Measurements from ENCODE around the gene MCOLN1. TPM values are rescaled to one million over a fixed set of nuclear protein-coding genes. Genes with fewer than 3 reads are reported as not detected.

Gene MCOLN1
- total and polyA plus RNA-seq, 2 of the 8 experiments (the other 6 are each of a cell fraction or from before 2014, with no cell fraction given) = 19.1 to 40.0 TPM

GRCh38 chr19:7552781-7553180, 30.4 kb downstream of the MCOLN1 start:
- peaks cover 9 to 24% (median 14%) of the 10 kb centered on the region in 4 experiments for H3K36me3 ChIP-seq (ENCODE audit: control insufficient read depth in 2 of 4, insufficient read depth in 4 of 4, low read length in 3 of 4)
- no peak overlapping the region for H2AFZ ChIP-seq (ENCODE audit: low read length)
- H3K79me2 ChIP-seq (ENCODE audit: control insufficient read depth in 1 of 2, insufficient read depth in 2 of 2, low read length in 2 of 2) = no peaks in the 10 kb centered on the region
- no peak for FAIRE-seq
- no peaks in the 10 kb centered on the region for H3K27me3 ChIP-seq (replicated peaks in 1 of 4; ENCODE audit: control insufficient read depth in 3 of 4, extremely low read depth in 1 of 4, insufficient read depth in 3 of 4, low read length in 3 of 4)
- H3K9me3 ChIP-seq (ENCODE audit: insufficient read depth in 2 of 2, low read depth in 1 of 2, low read length in 1 of 2) = no peaks in the 10 kb centered on the region
- no peak for DNase-seq (ENCODE audit: low read depth in 1 of 2, low spot score in 2 of 2)
- peaks cover 2% of the 10 kb centered on the region; the same call in 1 of the 2 replicates for H3K23me2 ChIP-seq (ENCODE audit: low read depth, low read length)
- no peak overlapping the region for H4K8ac ChIP-seq (ENCODE audit: extremely low read depth, insufficient read depth, low read length)
- H3K56ac ChIP-seq (replicated peaks; ENCODE audit: insufficient read length, low read depth, low read length) = no peak overlapping the region
- no peak overlapping the region for H3K23ac ChIP-seq (ENCODE audit: insufficient read length)
- H3K14ac ChIP-seq (ENCODE audit: insufficient read length) = no peak overlapping the region
- no peak overlapping the region for H2BK12ac ChIP-seq (ENCODE audit: low read depth, low read length)
- H3K4me3 ChIP-seq (ENCODE audit: extremely low read depth in 1 of 4, insufficient read depth in 2 of 4, low read depth in 3 of 4, low read length in 4 of 4) = no peak overlapping the region
- H4K91ac ChIP-seq (replicated peaks; ENCODE audit: insufficient read length, low read length) = no peak overlapping the region
- H2BK5ac ChIP-seq (ENCODE audit: low read depth, low read length) = no peak overlapping the region
- CTCF ChIA-PET (ENCODE audit: partially characterized antibody) = no interaction called here
- H4K5ac ChIP-seq (ENCODE audit: insufficient read length, low read depth, low read length) = no peak overlapping the region
- no peak overlapping the region for H2BK20ac ChIP-seq (ENCODE audit: low read length)
- no peak overlapping the region for H3K4ac ChIP-seq (replicated peaks; ENCODE audit: insufficient read length, low read depth, low read length)
- no peak overlapping the region for H3K27ac ChIP-seq (ENCODE audit: low read depth, low read length)
- peaks cover 0 to 4% of the 10 kb centered on the region in 2 experiments for H4K20me1 ChIP-seq (replicated peaks in 1 of 2; ENCODE audit: control insufficient read depth in 1 of 2, insufficient read depth in 2 of 2, low read length in 2 of 2)
- POLR2A ChIA-PET (ENCODE audit: partially characterized antibody) = interaction anchor here (1.1 to 1.2 kb wide), 2 partner anchors 9 to 44 kb away, joined by 3 read pairs; no protein-coding TSS in a partner anchor
- H3K4me2 ChIP-seq (ENCODE audit: insufficient read depth in 1 of 2, low read depth in 2 of 2, low read length in 2 of 2) = no peak overlapping the region
- H3K9ac ChIP-seq (replicated peaks in 1 of 4; ENCODE audit: extremely low read depth in 1 of 4, low read depth in 3 of 4, low read length in 3 of 4) = no peak overlapping the region
- no peak overlapping the region for H2BK15ac ChIP-seq (ENCODE audit: low read length)
- WGBS, 2 experiments (ENCODE audit: extremely low coverage in 1 of 2, insufficient coverage in 1 of 2, insufficient read length in 1 of 2, insufficient replicate concordance in 2 of 2, low coverage in 1 of 2, low lambda C conversion rate in 2 of 2, missing lambda C conversion rate in 1 of 2) = 69% methylated on average over 2 of the region's 2 CpGs; no CpG with 5 or more reads in 1 of the 2 experiments
- H3K4me1 ChIP-seq (replicated peaks in 1 of 4; ENCODE audit: control insufficient read depth in 3 of 4, insufficient read depth in 4 of 4, low read length in 3 of 4) = peaks cover 0 to 11% (median 8%) of the 10 kb centered on the region in 4 experiments; a peak in 5 of 7 replicates
- H2AK5ac ChIP-seq (ENCODE audit: low read depth, low read length) = no peak overlapping the region
- H2BK120ac ChIP-seq (replicated peaks; ENCODE audit: low read depth, low read length) = no peak overlapping the region
- H3K18ac ChIP-seq (ENCODE audit: extremely low read depth, low read length) = no peak overlapping the region
- H3K79me1 ChIP-seq (ENCODE audit: low read depth, low read length) = no peaks in the 10 kb centered on the region
- TF ChIP-seq PHF8 (conservative IDR thresholded peaks at IDR 0.05; ENCODE audit: low read depth, low read length) (no peak), SRF (IDR thresholded peaks at IDR 0.05; ENCODE audit: low read depth, low read length) (no peak), TEAD4 (IDR thresholded peaks at IDR 0.05; ENCODE audit: low read depth, low read length) (no peak), CHD1 (IDR thresholded peaks at IDR 0.05; ENCODE audit: low read depth, low read length) (no peak), RBBP5 (IDR thresholded peaks at IDR 0.05; ENCODE audit: borderline replicate concordance, low read depth, low read length) (no peak), CBX5 (IDR thresholded peaks at IDR 0.05; ENCODE audit: low read depth, low read length) (no peak), TAF7 (optimal IDR thresholded peaks at IDR 0.05; ENCODE audit: borderline replicate concordance, low read depth, low read length) (no peak), ATF3 (IDR thresholded peaks at IDR 0.05; ENCODE audit: insufficient read depth, low read depth, low read length) (no peak), CREB1 (IDR thresholded peaks at IDR 0.05) (no peak), ASH2L (IDR thresholded peaks at IDR 0.05; ENCODE audit: low read length) (no peak), RNF2 (IDR thresholded peaks at IDR 0.05; ENCODE audit: borderline replicate concordance, low read depth, low read length, missing control alignments, poor library complexity, severe bottlenecking) (no peak), TAF1 (IDR thresholded peaks at IDR 0.05; ENCODE audit: low read depth, low read length) (no peak), EGR1 (IDR thresholded peaks at IDR 0.05; ENCODE audit: borderline replicate concordance, low read depth, low read length) (no peak), YY1 (IDR thresholded peaks at IDR 0.05; ENCODE audit: low read depth, low read length) (no peak)
